PC-9 (cell line): ENCODE results near the gene ITGB3.

Experiments
- EZH2 ChIP-seq: fragments of 200-600 bp; sonication (generic); IDR thresholded peaks from 2 replicates; pipeline ENCODE4 v1.8.0; 2017; ENCODE audit warnings: antibody characterized with exemption, low read depth
- TF ChIP-seq, protein P1 (sequence below): fragments of 200-600 bp; sonication (generic); conservative IDR thresholded peaks from 2 replicates; pipeline ENCODE4 v1.6.1; 2017; ENCODE audit warnings: mixed run types, antibody characterized with exemption, mild to moderate bottlenecking, moderate library complexity

DNA sequence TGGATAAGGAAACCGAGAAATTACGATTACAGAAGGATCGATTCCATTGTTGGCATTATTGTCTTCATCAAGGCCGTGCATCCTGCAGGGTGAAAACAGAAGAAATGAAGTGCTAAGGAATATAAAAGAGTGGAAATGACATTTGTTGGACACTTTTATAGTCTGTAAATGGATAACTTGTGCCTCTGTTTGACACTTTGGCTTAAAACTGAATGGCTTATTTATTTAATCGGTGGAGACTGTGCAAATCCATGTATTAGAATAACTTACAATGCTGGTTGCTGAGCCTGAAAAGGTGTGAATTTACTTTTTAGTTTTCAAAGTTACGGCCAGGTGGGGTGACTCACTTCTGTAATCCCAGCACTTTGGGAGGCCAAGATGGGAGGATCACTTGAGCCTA is 31.4 kb downstream of the ITGB3 start:
- TF ChIP-seq, protein P1, sequence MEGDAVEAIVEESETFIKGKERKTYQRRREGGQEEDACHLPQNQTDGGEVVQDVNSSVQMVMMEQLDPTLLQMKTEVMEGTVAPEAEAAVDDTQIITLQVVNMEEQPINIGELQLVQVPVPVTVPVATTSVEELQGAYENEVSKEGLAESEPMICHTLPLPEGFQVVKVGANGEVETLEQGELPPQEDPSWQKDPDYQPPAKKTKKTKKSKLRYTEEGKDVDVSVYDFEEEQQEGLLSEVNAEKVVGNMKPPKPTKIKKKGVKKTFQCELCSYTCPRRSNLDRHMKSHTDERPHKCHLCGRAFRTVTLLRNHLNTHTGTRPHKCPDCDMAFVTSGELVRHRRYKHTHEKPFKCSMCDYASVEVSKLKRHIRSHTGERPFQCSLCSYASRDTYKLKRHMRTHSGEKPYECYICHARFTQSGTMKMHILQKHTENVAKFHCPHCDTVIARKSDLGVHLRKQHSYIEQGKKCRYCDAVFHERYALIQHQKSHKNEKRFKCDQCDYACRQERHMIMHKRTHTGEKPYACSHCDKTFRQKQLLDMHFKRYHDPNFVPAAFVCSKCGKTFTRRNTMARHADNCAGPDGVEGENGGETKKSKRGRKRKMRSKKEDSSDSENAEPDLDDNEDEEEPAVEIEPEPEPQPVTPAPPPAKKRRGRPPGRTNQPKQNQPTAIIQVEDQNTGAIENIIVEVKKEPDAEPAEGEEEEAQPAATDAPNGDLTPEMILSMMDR = no peak
- TF ChIP-seq EZH2 = no peak
